ENCODE measurements around the gene ZNF41.
"Not testable (repeated sequence)": the region's sequence is repeated elsewhere in the genome, so short reads cannot be mapped to it uniquely, and the experiment has no call there.

The ZNF41 gene

DNA sequence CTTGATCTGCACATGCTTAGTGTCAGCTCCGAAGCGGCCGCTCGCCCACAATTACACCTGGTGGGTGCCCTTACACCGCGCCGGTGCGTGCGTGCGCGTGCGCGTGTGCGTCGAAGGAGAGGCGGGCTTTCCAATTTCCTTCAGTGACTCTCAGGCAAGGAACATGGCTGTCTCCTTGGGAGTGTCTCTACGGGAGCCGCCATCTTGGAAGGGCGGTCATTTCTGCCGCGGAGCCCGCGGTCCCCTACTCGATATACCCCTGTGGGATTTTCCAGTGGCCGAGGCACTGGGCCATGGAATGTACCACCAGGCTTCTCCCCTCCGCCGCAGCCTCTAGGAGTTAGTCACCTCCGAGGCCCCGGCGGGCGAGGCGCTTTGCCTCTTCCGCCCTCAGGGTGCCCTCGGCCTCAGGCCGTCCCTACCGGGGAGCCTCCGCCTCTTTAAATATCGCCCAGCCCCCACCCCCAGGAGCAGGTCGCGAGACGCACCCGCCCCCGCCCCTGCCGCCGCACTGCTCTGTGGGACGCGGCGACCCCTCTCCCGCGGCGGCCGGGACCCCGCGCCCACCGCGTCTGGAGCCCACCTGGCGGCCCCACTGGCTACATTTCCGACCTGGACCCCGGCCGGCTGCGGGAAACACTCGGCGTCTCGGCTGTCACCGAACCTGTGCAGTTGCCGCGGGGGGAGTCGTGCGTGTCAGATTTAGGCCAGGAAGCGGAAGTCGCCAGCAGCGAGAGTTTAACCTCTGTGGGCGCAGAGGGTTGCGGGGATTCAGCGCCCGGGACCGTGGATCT is at the start of gene ZNF41:
TSS of gene ZNF41 (minus strand) at position 711 of the 794 bp plus-strand sequence. CDS start 15,741 bp downstream, outside the sequence.
- DNase-seq = peak; percentile 68

DNA sequence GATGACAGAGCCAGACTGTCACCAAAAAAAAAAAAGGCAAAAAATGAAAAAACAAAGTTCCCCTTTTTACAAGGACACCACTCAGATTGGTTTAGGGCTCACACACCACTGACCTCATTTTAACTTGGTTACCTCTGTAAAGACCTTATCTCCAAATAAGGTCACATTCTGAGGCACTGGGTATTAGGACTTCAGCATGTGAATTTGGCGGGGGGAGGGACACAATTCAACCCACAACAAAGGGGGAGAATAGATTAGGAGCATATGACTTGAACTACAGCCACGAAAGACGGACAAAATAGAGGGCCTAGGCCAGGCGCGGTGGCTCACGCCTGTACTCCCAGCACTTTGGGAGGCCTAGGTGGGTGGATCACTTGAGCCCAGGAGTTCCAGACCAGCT is 47.0 kb upstream of the ZNF41 start:
- peak; percentile 69 for DNase-seq

GRCh38 chrX:47529548-47529947 is 46.5 kb upstream of the ZNF41 start:
- no peak for DNase-seq

DNA sequence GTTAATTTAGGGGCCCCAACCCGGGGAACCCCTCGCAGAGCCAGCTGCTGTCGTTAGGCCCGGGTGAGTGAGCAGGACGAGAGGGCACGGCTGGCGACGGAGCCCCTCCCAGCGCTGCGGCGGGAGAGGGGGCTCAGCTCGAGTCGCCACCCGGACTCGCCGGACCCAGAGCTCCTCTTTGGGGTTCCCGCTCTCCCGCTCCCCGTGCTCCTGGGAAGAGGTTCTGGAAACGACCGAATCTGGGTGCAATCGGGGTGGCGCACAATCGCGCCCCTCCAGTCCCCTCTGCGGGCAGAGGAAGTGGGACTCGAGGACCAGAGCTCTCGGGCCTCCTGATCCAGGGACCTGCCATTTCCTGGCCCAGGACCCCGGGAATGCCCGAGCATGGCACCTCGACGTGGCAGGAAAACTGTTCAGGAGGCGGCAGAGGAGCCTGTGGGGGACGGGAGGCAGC is 40.7 kb upstream of the ZNF41 start:
- no peak for DNase-seq

DNA sequence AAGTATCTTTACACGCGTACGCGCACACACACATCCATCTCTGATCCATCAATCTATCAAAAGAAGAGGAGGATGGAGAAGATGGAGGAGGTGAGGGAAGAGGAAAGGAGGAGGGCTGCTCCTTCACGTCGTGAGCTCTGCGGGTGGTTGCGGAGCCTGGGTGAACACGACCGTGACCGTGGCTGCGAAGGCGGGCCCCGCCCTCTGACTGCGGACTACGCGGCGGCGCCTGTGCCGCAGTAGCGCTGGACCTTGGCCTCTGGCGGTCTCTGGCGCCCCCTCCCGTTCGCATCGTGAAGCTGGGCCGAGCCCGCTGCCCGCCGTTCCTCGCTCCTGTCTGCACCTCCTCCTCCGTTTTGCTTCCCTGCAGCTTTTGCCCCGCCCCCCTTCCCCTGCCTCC is 40.3 kb upstream of the ZNF41 start:
- DNase-seq = peak; percentile 35

DNA sequence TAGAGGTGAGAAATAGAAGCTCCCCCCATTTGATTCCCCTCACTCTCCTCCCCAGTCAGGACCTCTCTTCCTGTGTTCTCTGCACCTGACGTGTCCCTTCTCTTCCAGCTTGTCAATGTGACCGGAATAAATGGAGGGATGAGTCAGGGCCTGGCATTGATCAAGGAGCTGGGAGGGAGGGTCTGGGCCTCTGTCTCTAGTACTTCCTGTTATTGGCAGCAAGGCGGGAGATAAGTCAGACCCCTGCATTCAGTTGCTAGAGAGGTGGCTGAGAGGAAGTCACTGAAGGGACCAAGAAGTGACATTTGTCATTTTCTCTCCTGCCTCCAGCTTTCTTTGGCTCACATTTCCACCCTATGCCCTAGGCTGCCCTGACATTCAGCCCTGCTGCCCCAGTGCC is 35.1 kb upstream of the ZNF41 start:
- no peak for DNase-seq

DNA sequence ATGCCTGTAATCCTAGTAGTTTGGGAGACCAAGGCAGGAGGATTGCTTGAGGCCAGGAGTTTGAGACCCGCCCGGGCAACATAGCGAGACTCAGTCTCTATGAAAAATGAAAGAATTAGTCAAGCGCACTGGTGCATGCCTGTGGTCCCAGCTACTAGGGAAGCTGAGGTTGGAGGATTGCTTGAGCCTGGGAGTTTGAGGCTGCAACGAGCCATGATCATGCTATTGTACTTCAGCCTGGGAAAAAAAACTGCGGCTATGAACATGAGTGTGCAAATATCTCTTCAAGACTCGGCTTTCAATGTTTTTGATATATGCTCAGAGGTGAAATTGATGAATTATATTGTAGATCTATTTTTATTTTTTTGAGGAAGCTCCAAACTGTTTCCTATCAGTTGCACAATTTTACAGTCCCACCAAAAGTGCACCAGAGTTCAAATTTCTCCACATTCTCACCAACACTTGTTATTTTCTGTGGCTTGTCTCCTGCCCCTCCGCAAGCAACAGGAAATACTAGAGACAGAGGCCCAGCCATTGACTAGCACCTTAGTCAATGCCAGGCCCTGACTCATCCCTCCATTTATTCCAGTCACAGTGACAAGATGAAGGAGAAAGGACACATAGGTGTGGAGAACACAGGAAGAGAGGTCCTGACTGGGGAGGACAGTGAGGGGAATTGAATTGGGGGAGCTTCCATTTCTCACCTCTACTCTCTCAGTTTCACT is 33.1 kb upstream of the ZNF41 start:
- peak; percentile 75 for DNase-seq

DNA sequence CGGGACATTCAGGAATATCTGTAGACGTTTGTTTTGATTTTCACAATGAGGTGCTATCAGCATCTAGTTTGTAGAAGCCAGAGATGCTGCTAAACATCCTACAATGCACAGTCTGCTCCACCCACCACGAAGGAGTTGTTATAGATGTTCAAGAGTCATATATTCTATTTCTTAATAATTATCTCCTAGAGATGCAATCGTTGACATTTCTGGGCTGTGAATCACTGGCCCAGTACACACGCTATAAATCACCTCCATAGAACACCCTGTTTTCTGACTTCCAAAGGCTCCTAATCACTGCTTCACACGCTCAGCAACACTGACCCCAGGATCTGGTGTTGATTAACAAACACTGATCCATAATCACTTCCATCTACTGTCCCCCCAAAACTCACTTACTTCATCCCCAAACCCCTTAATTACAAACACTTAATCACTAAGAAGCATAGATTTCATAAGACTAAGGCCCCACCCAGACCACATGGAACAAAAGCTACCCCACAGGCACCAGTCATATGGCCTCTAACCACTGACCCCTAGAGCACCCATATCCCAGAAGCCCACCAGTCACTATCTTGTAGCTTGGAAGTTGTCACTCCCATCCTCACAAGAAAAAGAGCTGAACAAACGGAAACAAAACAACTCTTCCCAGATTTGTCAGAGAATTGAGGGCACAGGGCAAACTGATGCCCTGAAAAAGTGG is 31.7 kb upstream of the ZNF41 start:
- no peak for DNase-seq

- DNase-seq = not testable (repeated sequence)
Observed at GRCh38 chrX:47513034-47513965, 30.3 kb upstream of the ZNF41 start.

DNA sequence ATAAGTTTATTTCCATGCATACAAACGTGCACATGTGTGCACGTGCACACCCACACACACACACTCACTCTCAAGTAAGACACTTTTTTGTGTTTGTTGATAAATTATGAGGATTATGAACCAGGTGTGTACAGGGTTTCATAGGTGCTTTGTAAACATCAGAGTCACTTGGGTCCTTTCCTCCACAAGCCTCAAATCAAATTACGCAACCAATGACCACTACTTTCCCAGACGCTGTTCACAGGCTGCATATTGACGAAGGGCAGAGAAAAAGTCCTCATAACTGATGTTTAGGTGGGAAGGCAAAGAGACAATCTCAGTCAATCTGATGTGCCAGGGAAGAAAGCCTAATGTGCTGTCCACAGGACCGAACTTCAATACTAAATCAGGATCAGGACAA is 29.4 kb upstream of the ZNF41 start:
- DNase-seq = peak; percentile 6

- DNase-seq = peak; percentile 59
Observed at GRCh38 chrX:47507153-47507867, 24.3 kb upstream of the ZNF41 start.

DNA sequence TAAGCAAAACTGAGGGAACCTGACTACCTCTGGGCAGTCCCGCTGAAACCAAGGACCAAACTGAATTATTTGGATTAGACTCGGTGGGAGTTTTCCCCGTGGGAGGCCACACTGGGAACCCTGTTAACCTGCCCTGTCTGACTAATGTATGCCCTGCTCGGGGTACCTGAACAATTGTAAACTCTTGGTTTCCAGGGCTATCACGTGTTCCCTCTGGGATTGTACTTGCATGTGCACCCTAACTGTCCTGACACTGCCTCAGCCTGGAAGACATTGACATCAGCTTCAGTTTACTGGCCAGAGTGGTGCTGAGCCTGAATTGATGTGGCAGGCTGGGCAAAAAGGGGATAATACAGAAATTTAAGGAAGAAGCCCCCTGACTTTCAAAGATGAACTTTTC is 20.1 kb upstream of the ZNF41 start:
- DNase-seq = no peak

DNA sequence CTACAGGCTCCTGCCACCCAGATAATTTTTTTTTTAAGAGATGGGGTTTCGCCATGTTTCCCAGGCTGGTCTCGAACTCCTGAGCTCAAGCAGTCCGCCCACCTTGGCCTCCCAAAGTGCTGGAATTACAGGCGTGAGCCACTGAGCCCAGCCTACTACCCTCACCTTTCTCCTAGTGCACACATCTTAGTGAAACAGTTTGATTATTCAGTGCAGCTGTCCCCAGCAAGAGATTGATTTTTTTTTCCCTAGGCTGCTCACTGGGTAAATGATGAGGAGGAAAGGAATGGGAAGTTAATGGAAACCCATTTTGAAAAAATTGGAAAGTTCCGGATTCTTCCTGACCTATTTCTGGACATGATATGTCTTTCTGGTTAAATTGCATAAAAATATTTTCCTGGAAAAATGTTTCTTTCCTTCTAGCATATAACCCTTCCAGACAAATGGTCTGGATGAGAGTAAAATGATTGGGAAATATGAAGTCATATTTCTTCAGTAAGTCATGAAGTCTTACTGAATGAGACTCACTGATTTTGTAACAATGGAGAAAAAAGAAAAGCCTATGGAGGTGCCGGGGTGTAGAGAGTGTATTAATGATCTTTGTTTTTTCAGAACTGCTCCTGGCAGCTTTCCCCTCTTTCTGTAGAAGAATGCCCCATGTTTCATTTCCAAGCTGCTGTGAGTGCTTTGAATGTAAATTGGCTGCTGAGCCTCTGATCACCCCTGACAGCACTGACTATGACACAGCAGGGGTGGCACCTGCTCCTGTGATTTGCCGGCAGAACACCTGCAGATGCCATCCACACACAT is 19.5 kb upstream of the ZNF41 start:
- no peak for DNase-seq

DNA sequence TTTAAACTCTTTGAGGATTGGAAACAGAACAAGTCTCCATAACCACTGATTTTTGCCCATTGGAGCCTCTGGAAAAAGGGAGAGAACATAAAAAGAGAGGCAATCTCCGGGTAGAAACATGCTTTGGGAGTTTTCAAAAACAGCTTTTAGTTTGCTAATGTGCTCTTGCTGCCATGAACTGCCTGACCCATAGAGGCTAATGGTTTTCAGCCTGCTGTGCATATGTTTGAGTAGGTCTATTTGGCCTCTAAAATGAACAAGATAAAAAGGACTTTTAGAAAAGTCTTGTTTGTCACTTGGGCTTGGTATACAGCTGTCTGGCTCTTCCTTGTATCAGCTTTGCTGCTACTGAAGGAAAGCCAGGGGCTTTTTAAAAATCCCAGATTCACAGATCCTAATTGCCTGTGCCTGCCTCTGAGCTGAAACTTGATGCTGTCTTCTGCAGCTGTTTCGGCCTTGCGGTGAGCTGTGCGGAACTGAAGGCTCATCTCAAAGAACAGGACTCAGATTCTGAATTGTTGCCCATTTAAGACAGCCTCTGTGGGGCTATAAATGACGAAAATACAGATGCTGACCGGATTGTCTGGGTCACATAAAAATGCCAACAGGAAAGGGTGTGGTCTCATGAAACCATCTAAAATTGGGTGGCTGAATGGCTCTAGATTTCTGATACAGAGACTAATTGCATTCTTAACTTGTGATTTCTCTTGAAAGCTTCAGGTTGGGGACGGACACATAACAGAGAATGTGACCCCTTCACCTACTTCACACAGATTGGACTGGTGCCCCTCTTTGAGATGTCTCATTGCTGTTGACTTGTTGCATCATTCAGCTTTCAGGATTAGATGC is 18.4 kb upstream of the ZNF41 start:
- no peak for DNase-seq

GRCh38 chrX:47500554-47500953 is 17.5 kb upstream of the ZNF41 start:
- no peak for DNase-seq

- DNase-seq = no peak
Observed at GRCh38 chrX:47499293-47499692, 16.3 kb upstream of the ZNF41 start.

DNA sequence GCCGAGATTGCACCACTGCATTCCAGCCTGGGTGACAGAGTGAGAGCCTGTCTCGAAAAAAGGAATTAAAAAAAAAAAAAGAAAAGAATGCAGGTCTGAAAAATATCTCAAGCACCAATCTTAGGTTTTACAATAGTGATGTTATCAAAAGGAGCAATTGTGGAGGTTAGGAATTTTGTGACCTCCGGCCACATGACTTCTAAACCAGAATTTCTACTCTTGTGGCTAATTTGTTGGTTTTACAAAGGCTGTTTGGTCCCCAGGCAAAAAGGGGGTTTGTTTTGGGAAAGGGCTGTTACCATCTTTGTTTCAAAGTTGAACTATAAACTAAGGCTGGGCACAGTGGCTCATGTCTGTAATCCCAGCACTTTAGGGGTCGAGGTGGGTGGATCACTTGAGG is 15.4 kb upstream of the ZNF41 start:
- no peak for DNase-seq

GRCh38 chrX:47497271-47497888 is 14.4 kb upstream of the ZNF41 start:
- DNase-seq = no peak

GRCh38 chrX:47492133-47492532 is 9.1 kb upstream of the ZNF41 start:
- DNase-seq = not testable (repeated sequence)
